DMS53 treated with DMSO at 0.1 percent for 48 hours (cell line): ENCODE measurements around the gene RASIP1.

Source experiments
- DNase-seq: peaks from one replicate; lab custom pipeline; 2025; ENCODE audit not compliant: unreplicated experiment; lab: John Stamatoyannopoulos, UW

RASIP1 gene

GRCh38 chr19:48755787-48756186, 15.4 kb upstream of the RASIP1 start:
- DNase-seq = no peak

GRCh38 chr19:48755084-48755641, 14.8 kb upstream of the RASIP1 start, which contains the start of gene FGF21:
FGF21 (plus strand) TSS chr19:48755524; CDS start chr19:48756237, 713 bp downstream.
- DNase-seq = peak; percentile 62

DNA sequence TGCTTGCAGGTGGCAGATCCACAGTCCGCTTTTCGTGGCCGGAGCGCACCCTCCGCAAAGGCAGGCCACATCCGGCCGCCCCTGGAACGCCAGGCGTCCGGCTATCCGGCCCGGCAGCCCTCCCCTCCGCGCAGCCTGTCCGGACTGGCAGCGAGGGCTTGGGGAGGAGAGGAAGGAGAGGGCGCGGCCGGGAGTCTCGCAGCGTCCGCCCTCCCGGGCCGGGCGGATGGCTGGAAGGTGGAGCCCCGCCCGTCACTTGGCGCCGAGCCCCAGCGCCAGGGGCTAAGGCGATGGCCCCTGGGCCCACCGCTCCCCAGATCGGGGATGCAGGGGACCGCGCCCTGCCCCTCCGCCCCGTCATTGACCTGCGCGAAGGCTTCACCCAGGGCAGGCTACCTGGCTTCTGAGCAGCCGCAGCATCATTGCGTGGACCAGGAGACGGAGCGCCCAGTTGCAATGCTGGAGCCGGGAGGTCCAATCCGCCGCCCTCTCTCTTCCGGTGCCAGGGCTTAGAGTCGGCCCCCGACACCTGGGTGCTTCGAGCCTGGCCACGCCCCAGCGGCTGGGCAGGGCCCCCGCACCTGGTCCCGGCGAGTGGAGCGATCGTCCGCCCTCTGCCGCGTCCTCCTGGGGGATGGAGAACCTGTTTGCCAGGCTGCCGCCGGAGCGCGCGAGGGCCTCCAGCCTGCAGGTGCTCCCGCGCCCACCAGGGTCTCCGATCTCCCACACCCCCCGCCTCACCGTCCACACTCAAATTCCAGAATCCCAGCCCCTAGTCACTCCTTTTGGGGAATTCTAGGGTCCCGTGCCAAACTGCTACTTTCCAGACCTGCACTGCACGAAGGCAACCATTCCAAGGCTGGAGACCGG, 12.3 kb upstream of the RASIP1 start, which contains the start of gene FUT1:
Gene FUT1 (minus strand): TSS at position 146 of the 870 bp plus-strand sequence. CDS start 1,360 bp downstream, outside the sequence.
- peak; percentile 97 for DNase-seq

DNA sequence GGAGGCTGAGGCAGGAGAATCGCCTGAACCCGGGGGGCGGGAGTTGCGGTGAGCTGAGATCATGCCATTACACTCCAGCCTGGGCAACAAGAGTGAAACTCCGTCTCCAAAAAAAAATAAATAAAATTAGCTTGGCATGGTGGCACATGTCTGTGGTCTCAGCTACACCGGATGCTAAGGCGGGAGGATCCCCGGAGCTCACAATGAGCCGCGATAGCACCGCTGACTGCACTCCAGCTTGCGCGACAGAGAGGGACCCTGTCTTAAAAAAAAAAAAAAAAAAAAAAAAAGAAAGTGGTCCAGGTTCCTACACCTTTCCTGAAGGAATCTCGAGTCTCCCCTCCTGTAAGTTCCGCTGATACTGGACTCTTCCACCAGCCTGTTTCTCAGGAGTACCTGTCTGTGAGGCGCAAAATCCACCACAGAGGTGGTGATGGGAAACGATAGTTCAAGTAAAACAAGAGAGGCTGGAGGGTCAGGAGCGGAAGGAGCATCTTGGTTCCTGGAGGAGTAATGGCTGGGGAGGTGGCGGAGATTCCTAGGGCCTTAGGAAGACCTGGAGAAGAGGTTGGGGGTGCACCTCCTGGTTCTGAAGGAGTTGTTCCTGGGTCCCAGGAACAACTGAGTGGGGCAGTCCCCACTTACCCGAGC, 11.6 kb upstream of the RASIP1 start:
- DNase-seq = no peak

DNA sequence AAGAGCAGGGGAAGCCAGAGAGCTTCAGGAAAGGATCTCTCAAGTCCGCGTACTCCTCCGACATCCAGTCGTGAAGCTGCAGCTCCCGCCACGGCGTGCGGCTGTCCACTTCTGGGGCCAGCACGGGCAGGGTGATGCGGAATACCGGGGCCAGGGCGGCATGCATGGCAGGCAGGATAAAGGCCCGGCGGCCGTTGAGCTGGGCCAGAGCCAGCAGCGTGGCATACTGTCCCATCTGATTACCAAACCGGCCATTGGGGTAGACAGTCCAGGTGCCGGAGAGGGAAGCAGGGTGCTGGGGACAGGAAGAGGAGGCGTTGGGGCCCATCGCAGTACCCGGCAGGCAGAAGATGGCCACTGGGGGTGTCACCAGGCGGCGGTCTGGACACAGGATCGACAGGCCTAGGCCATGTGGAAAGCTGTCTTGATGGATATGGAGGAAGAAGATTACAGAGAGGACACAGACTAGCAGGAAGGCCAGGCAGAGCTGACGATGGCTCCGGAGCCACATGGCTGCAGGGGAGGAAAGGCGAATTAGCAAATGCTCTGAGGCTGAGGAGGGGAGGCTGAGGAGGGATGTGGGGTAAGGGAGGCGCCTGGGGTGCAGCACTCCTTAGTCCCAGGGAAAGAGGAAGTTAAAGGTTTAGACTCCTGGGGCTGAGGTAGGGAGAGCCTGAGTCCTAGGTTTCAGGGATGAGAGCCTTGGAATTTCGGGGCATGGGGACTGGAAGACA, 10.5 kb upstream of the RASIP1 start:
- no peak for DNase-seq

DNA sequence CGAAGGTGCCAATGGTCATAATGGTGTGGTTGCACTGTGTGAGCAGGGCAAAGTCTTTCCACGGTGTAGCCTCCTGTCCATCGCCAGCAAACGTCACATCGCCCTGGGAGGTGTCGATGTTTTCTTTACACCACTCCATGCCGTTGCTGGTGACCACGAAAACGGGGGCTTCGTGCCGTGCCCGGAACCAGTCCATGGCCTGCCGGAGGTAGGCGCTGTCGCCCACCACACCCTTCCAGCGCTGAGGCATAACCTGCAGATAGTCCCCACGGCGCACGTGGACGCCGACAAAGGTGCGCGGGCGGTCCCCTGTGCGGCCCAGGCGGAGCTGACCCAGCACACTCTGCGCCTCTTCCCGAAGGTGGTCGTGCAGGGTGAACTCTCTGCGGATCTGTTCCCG, 9.9 kb upstream of the RASIP1 start:
- no peak for DNase-seq

DNA sequence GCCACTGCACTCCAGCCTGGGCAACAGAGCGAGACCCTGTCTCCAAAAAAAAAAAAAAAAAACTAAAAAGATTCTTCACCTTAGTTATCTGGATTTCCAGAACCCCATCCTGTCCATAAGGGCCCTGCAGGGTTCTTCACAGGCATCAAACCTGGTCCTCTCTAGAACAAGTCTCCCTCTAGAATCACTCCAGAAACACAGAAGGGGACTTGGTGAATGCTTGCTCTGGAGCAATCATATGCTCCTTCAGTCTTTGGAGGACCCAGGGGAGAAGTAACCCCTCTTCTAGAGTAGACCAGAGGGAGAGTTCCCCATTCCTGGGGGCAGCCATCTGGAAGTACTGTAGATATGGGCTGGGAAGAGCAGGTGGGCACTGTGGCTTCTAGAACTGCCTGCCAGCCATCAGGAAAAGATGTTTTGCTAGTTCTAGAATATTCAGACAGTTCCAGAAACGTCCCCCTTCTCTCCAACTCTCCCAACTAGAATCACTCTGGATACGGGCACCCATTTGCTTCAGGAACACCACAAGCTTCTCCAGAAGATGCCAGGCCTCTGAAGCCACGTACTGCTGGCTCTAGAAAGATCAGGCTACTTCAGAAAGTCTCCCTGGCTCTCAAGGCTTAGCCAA, 9.3 kb upstream of the RASIP1 start:
- no peak for DNase-seq

DNA sequence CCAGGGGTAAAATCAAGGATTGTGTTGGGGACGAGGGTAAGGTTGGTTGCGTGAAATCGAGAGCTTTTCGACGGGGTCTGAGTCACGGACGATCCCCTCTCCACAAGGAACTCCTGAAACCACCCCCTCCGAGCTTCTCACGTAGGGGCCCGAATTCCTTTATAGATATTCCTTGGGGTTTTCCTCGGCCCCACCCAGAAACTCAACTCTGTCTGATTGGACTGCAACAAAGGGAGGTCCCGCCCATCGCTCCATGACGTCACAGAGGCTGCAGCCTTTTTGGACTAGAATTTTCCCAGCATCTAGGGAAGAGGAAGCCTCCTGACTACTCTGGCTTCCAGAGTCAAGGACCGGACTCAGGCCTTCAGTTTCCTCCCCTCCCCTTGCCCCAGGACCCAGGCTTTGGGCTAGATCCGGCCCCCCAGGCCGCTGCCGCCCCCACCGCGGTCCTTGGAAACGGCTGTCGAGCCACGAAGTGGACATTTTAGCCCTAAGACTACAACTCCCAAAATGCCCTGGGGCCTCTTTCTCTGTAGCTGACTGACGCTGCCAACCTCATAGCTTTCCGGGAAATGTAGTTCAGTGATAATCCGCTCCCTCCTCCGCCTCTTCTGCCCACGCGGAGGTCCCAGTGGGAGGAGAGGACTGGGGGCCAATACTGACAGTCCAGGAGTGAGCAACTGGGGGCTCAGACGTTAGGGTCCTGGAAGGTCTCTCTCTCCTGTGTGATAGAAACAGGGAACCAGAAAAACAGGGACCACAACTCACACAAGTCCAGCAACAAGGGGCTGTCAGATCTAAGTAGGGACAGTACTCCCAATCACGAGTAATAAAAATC, 6.5 kb upstream of the RASIP1 start, which contains the start of gene IZUMO1:
Gene IZUMO1 (minus strand): TSS at position 172 of the 838 bp plus-strand sequence. CDS start 1,050 bp downstream, outside the sequence.
- peak; percentile 49 for DNase-seq

- DNase-seq = no peak
These were observed 5.7 kb upstream of the RASIP1 start for GRCh38 chr19:48746110-48746509.

GRCh38 chr19:48745208-48745995, 5.0 kb upstream of the RASIP1 start:
- DNase-seq = peak; percentile 69

DNA sequence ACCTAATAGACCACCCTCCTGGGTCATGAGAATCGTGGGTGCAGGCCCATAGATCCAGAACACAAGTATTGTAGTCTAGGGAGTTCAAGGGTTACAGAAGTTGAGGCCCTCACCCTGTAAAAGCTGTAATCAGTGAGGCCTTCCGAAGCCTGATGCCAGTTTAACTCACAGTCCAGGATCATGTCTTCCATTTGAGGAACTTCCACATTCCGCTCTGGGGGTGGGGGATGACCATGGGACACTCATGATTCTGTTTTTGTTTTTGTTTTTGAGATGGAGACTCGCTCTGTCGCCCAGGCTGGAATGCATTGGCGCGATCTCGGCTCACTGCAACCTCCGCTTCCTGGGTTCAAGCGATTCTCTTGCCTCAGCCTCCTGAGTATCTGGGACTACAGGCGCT, 1.7 kb upstream of the RASIP1 start:
- no peak for DNase-seq

GRCh38 chr19:48741129-48741999, 954 bp upstream of the RASIP1 start:
- DNase-seq = no peak

- DNase-seq = peak; percentile 12
These were observed 826 bp downstream of the RASIP1 start for GRCh38 chr19:48739404-48740163.

DNA sequence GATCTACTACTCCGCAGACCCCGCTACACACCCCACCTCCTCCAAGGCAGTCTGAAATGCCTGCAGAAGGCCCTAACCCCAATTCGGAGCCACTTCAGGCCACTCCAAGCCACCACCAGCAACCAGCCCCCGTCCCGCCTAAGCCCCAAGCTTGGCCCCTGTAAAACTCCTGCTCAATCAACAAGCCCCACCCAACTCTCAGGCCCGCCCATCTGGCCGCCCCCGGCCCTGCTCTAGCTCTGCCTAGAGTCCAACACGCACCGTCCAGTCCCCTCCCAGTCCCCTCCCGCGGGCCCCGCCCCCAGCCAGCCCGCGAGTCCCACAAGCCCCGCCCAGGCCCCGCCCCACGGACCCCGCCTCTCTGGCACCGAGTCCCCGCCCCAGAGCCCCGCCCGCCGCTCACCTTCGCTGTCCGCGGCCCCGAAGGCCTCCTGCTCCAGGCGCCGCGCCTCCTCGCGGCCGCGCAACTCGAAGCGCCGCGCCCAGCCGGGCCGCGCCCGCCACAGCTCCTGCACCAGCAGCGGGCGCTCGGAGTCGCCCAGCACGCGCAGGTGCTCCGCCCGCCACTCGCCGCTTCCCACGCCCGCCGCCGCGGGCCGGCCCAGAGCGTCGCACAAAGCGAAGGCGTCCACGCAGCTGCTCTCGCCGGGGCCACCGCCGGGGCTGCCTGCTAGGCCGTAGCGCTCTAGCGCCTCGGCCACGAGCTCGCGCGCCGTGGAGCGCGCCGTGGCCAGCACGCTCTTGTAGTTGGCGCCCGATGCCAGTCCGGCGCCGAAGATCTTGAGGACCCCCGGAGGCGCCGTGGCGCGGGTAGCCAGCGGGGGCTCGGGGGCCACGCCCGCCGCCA, 1.6 kb downstream of the RASIP1 start:
- peak; percentile 91 for DNase-seq

- DNase-seq = no peak
These were observed 2.9 kb downstream of the RASIP1 start for GRCh38 chr19:48737360-48737998.
